ENCODE measurements around the gene POT1.

POT1 gene

GRCh38 chr7:124945680-124946079 lies 16.1 kb upstream of the POT1 start:
- no peak for DNase-seq (ENCODE audit: low read depth)
- no peak overlapping the region for H3K4me3 ChIP-seq (ENCODE audit: control insufficient read depth, low read depth, low read length)
- no peak for TF ChIP-seq CTCF (conservative IDR thresholded peaks at IDR 0.05; ENCODE audit: control insufficient read depth, insufficient read depth, low read depth, low read length)

GRCh38 chr7:124943472-124943871 lies 13.8 kb upstream of the POT1 start:
- TF ChIP-seq CTCF (conservative IDR thresholded peaks at IDR 0.05; ENCODE audit: control insufficient read depth, insufficient read depth, low read depth, low read length), result no peak
- DNase-seq (ENCODE audit: low read depth), result no peak
- no peak overlapping the region for H3K4me3 ChIP-seq (ENCODE audit: control insufficient read depth, low read depth, low read length)

GRCh38 chr7:124942399-124942798 lies 12.8 kb upstream of the POT1 start:
- no peak for TF ChIP-seq CTCF (conservative IDR thresholded peaks at IDR 0.05; ENCODE audit: control insufficient read depth, insufficient read depth, low read depth, low read length)
- H3K4me3 ChIP-seq (ENCODE audit: control insufficient read depth, low read depth, low read length), result no peak overlapping the region
- DNase-seq (ENCODE audit: low read depth), result no peak

GRCh38 chr7:124940306-124940705 lies 10.7 kb upstream of the POT1 start:
- peak; percentile 15 for DNase-seq (ENCODE audit: low read depth)
- TF ChIP-seq CTCF (conservative IDR thresholded peaks at IDR 0.05; ENCODE audit: control insufficient read depth, insufficient read depth, low read depth, low read length), result no peak
- H3K4me3 ChIP-seq (ENCODE audit: control insufficient read depth, low read depth, low read length), result no peak overlapping the region

- DNase-seq (ENCODE audit: low read depth), result no peak
- no peak overlapping the region for H3K4me3 ChIP-seq (ENCODE audit: control insufficient read depth, low read depth, low read length)
- no peak for TF ChIP-seq CTCF (conservative IDR thresholded peaks at IDR 0.05; ENCODE audit: control insufficient read depth, insufficient read depth, low read depth, low read length)
These were observed 8.5 kb upstream of the POT1 start for GRCh38 chr7:124938128-124938527.

GRCh38 chr7:124937076-124937475 lies 7.5 kb upstream of the POT1 start:
- TF ChIP-seq CTCF (conservative IDR thresholded peaks at IDR 0.05; ENCODE audit: control insufficient read depth, insufficient read depth, low read depth, low read length), result no peak
- H3K4me3 ChIP-seq (ENCODE audit: control insufficient read depth, low read depth, low read length), result no peak overlapping the region
- no peak for DNase-seq (ENCODE audit: low read depth)

- no peak for DNase-seq (ENCODE audit: low read depth)
- TF ChIP-seq CTCF (conservative IDR thresholded peaks at IDR 0.05; ENCODE audit: control insufficient read depth, insufficient read depth, low read depth, low read length), result no peak
- H3K4me3 ChIP-seq (ENCODE audit: control insufficient read depth, low read depth, low read length), result no peak overlapping the region
These were observed 5.2 kb upstream of the POT1 start for GRCh38 chr7:124934841-124935240.
